OCI-LY1 (cell line): Measurements from ENCODE around the gene TMEM45A.

Source experiments
- H2AFZ ChIP-seq: fragments of 200-600 bp; sonication (generic), shearing (Covaris generic); 2 replicates; pipeline ENCODE4 v1.6.0; 2014; ENCODE audit warnings: antibody characterized with exemption, mild to moderate bottlenecking, low read length
- H3F3A ChIP-seq: fragments of 200-600 bp; sonication (generic), shearing (Covaris generic); 2 replicates; pipeline ENCODE4 v1.6.0; 2014; ENCODE audit warnings: mild to moderate bottlenecking, antibody characterized with exemption, low read length, moderate library complexity; ENCODE audit not compliant: insufficient read depth
- H3K27ac ChIP-seq: fragments of 200-600 bp; sonication (generic); 2 replicates; pipeline ENCODE4 v1.5.1; 2014; ENCODE audit warnings: low read length, mixed run types, mild to moderate bottlenecking, low read depth; ENCODE audit not compliant: poor library complexity, severe bottlenecking
- H3K27me3 ChIP-seq: fragments of 200-600 bp; sonication (generic); 2 replicates; pipeline ENCODE4 v1.6.0; 2014; ENCODE audit warnings: antibody characterized with exemption, mild to moderate bottlenecking, low read length, moderate library complexity; ENCODE audit not compliant: insufficient read depth
- H3K36me3 ChIP-seq: fragments of 200-600 bp; sonication (generic); 2 replicates; pipeline ENCODE4 v1.6.1; 2014; ENCODE audit warnings: mild to moderate bottlenecking, antibody characterized with exemption, low read length, moderate library complexity, mixed read lengths; ENCODE audit not compliant: insufficient read depth
- H3K4me1 ChIP-seq: fragments of 200-600 bp; sonication (generic); 2 replicates; pipeline ENCODE4 v1.5.1; 2014; ENCODE audit warnings: mild to moderate bottlenecking, low read length, moderate library complexity; ENCODE audit not compliant: insufficient read depth, severe bottlenecking
- H3K4me2 ChIP-seq: fragments of 200-600 bp; sonication (generic), shearing (Covaris generic); 2 replicates; pipeline ENCODE4 v1.6.1; 2014; ENCODE audit warnings: low read length
- H3K4me3 ChIP-seq: fragments of 200-600 bp; sonication (generic); 2 replicates; pipeline ENCODE4 v1.5.1; 2014; ENCODE audit warnings: low read length, low read depth, mild to moderate bottlenecking, mixed read lengths; ENCODE audit not compliant: poor library complexity, severe bottlenecking
- H3K79me2 ChIP-seq: fragments of 200-600 bp; shearing (Covaris generic); 2 replicates; pipeline ENCODE4 v1.6.1; 2016; ENCODE audit warnings: mixed run types, low read length, mixed read lengths; ENCODE audit not compliant: insufficient read depth
- H3K9ac ChIP-seq: fragments of 200-600 bp; sonication (generic), shearing (Covaris generic); 2 replicates; pipeline ENCODE4 v1.6.1; 2014; ENCODE audit warnings: mild to moderate bottlenecking, low read length, mixed read lengths
- H3K9me2 ChIP-seq: fragments of 200-600 bp; sonication (generic), shearing (Covaris generic); 2 replicates; pipeline ENCODE4 v1.6.1; 2014; ENCODE audit warnings: low read depth, mild to moderate bottlenecking, low read length, mixed read lengths
- H3K9me3 ChIP-seq: fragments of 200-600 bp; shearing (Covaris generic); 2 replicates; pipeline ENCODE4 v1.6.1; 2014; ENCODE audit warnings: low read length, mixed read lengths
- H4K20me1 ChIP-seq: fragments of 200-600 bp; sonication (generic), shearing (Covaris generic); 2 replicates; pipeline ENCODE4 v1.6.0; 2016; ENCODE audit warnings: mild to moderate bottlenecking, low read length; ENCODE audit not compliant: insufficient read depth
- CTCF ChIP-seq: fragments of 200-600 bp; sonication (generic), shearing (Covaris generic); IDR thresholded peaks from 2 replicates; pipeline ENCODE4 v1.5.1; 2017; ENCODE audit warnings: mild to moderate bottlenecking, antibody characterized with exemption, low read length, moderate library complexity, mixed read lengths
- EZH2 ChIP-seq: fragments of 200-600 bp; sonication (generic), shearing (Covaris generic); IDR thresholded peaks from 2 replicates; pipeline ENCODE4 v1.8.0; 2017; ENCODE audit warnings: borderline replicate concordance, mixed run types, mild to moderate bottlenecking, antibody characterized with exemption, low read length, moderate library complexity, mixed read lengths

The TMEM45A gene

GRCh38 chr3:100526613-100527346, 34.4 kb downstream of the TMEM45A start:
- Histone ChIP-seq H3K9me2 (no peaks in the 10 kb centered on the region), H3K27ac (no peak overlapping the region), H3K4me1 (no peaks in the 10 kb centered on the region), H4K20me1 (no peaks in the 10 kb centered on the region), H2AFZ (no peak overlapping the region), H3K4me3 (no peak overlapping the region), H3K79me2 (no peaks in the 10 kb centered on the region), H3K9ac (no peak overlapping the region), H3K36me3 (no peaks in the 10 kb centered on the region), H3K4me2 (no peak overlapping the region), H3F3A (no peaks in the 10 kb centered on the region), H3K27me3 (no peaks in the 10 kb centered on the region), H3K9me3 (no peaks in the 10 kb centered on the region)
- no peak for TF ChIP-seq CTCF

GRCh38 chr3:100527347-100527735, 34.9 kb downstream of the TMEM45A start:
- Histone ChIP-seq H3K79me2 (no peaks in the 10 kb centered on the region), H3K9me2 (no peaks in the 10 kb centered on the region), H3K4me2 (no peak overlapping the region), H3K27ac (no peak overlapping the region), H3F3A (no peaks in the 10 kb centered on the region), H3K36me3 (no peaks in the 10 kb centered on the region), H3K9ac (no peak overlapping the region), H3K4me1 (no peaks in the 10 kb centered on the region), H3K9me3 (no peaks in the 10 kb centered on the region), H4K20me1 (no peaks in the 10 kb centered on the region), H2AFZ (no peak overlapping the region), H3K4me3 (no peak overlapping the region), H3K27me3 (no peaks in the 10 kb centered on the region)
- TF ChIP-seq CTCF (no peak), EZH2 (no peak)

GRCh38 chr3:100531093-100531492, 38.7 kb downstream of the TMEM45A start:
- H3K27ac ChIP-seq: no peak overlapping the region

GRCh38 chr3:100532411-100532810, 40.0 kb downstream of the TMEM45A start:
- no peak overlapping the region for H3K9ac ChIP-seq
- no peaks in the 10 kb centered on the region for H3K9me3 ChIP-seq
- no peak overlapping the region for H3K4me2 ChIP-seq
- no peaks in the 10 kb centered on the region for H3F3A ChIP-seq
- H3K79me2 ChIP-seq: no peaks in the 10 kb centered on the region
- H3K4me1 ChIP-seq: no peaks in the 10 kb centered on the region
- no peaks in the 10 kb centered on the region for H4K20me1 ChIP-seq
- H3K36me3 ChIP-seq: no peaks in the 10 kb centered on the region
- no peaks in the 10 kb centered on the region for H3K9me2 ChIP-seq
- TF ChIP-seq CTCF (no peak), EZH2 (no peak)
- H3K27me3 ChIP-seq: no peaks in the 10 kb centered on the region
- no peak overlapping the region for H3K27ac ChIP-seq
- H3K4me3 ChIP-seq: no peak overlapping the region
- no peak overlapping the region for H2AFZ ChIP-seq

More at GRCh38 chr3:100531093-100531492, 38.7 kb downstream of the TMEM45A start:
- Histone ChIP-seq H3K36me3 (no peaks in the 10 kb centered on the region), H3K4me3 (no peak overlapping the region), H3K27me3 (no peaks in the 10 kb centered on the region), H3F3A (no peaks in the 10 kb centered on the region), H3K4me2 (no peak overlapping the region), H3K4me1 (no peaks in the 10 kb centered on the region), H3K9me3 (no peaks in the 10 kb centered on the region), H3K9ac (no peak overlapping the region), H4K20me1 (no peaks in the 10 kb centered on the region), H3K79me2 (no peaks in the 10 kb centered on the region), H3K9me2 (no peaks in the 10 kb centered on the region), H2AFZ (no peak overlapping the region)
- no peak for TF ChIP-seq EZH2
